ENCODE measurements around the gene DCAF17. TPM values are rescaled to one million over a fixed set of nuclear protein-coding genes. Genes with fewer than 3 reads are reported as not detected.

DCAF17 gene
- total RNA-seq, 2 donors from 2014 or later: 8.2 to 16.9 TPM

DNA sequence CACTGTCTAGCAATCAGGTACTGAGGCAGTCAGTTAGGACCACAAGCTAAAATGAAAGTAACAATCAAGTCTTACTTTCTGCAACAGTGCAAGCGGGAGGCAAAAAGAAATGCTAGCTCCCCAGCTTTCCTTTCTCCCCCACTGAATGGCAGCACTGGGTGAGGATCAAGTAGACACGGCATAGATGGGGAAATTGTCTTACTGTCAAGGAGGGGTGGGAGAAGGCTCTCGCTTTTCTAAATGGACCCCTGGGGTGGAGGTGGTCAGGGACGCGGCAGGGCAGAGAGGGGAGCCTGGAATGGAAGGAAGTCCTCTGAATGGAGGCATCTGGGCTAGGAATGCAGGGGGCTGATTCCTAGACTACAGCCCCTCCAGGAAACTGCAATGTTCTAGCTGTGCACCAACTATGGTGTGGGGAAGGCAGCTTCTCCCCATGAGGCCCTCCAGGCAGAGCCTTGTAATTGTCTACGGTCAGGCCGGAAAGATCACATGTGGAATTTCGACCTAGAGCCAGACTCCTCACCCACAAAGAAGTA, 24.5 kb upstream of the DCAF17 start:
- Histone ChIP-seq H3K36me3 (replicated peaks in 1 of 2; ENCODE audit: insufficient read depth in 1 of 2, low read depth in 2 of 2) (no peaks in the 10 kb centered on the region), H3K4me3 (no peak overlapping the region), H3K27ac (no peak overlapping the region), H3K27me3 (no peaks in the 10 kb centered on the region), H3K4me1 (peaks cover 6% of the 10 kb centered on the region), H3K9me3 (no peaks in the 10 kb centered on the region)
- intact Hi-C loops (cut with DNase I): no loop called here
- no peak for ATAC-seq
- WGBS, 2 donors: 86 to 89% methylated on average over 8 of the region's 8 CpGs
- TF ChIP-seq POLR2A (IDR thresholded peaks at IDR 0.05): no peak
- TF ChIP-seq, protein P1, sequence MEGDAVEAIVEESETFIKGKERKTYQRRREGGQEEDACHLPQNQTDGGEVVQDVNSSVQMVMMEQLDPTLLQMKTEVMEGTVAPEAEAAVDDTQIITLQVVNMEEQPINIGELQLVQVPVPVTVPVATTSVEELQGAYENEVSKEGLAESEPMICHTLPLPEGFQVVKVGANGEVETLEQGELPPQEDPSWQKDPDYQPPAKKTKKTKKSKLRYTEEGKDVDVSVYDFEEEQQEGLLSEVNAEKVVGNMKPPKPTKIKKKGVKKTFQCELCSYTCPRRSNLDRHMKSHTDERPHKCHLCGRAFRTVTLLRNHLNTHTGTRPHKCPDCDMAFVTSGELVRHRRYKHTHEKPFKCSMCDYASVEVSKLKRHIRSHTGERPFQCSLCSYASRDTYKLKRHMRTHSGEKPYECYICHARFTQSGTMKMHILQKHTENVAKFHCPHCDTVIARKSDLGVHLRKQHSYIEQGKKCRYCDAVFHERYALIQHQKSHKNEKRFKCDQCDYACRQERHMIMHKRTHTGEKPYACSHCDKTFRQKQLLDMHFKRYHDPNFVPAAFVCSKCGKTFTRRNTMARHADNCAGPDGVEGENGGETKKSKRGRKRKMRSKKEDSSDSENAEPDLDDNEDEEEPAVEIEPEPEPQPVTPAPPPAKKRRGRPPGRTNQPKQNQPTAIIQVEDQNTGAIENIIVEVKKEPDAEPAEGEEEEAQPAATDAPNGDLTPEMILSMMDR (IDR thresholded peaks at IDR 0.05): no peak
- no peak for DNase-seq

DNA sequence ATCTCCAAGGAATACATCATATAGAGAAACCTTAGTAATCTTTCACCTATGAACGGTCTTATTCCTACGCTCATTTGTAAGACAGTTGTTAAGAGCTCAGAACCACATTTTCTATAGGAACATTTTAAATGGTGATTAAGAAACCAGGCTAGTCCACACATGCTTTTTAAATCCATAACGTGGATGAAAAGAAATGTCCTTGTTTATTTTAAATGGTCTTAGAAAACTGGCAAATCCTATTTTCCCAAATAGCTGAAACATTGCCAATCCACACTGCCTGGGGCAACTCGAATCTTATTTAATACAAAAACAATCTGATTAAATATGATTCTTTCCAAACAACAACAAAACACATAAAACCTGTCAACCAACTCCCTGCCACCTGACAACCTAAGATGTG, 23.9 kb upstream of the DCAF17 start:
- intact Hi-C loops (cut with DNase I): loop anchor here (10.0 kb wide), 2 partner anchors 245 to 435 kb away; partner anchors contain the start of gene TLK1
- Histone ChIP-seq H3K36me3 (replicated peaks in 1 of 2; ENCODE audit: insufficient read depth in 1 of 2, low read depth in 2 of 2) (no peaks in the 10 kb centered on the region), H3K27ac (no peak overlapping the region), H3K4me3 (no peak overlapping the region), H3K27me3 (no peaks in the 10 kb centered on the region), H3K4me1 (peaks cover 4% of the 10 kb centered on the region), H3K9me3 (no peaks in the 10 kb centered on the region)
- DNase-seq: no peak
- ATAC-seq: no peak
- 70 to 79% methylated on average over 4 of the region's 4 CpGs for WGBS, 2 donors
- no peak for TF ChIP-seq POLR2A (IDR thresholded peaks at IDR 0.05)
- TF ChIP-seq, protein P1 (IDR thresholded peaks at IDR 0.05): no peak

DNA sequence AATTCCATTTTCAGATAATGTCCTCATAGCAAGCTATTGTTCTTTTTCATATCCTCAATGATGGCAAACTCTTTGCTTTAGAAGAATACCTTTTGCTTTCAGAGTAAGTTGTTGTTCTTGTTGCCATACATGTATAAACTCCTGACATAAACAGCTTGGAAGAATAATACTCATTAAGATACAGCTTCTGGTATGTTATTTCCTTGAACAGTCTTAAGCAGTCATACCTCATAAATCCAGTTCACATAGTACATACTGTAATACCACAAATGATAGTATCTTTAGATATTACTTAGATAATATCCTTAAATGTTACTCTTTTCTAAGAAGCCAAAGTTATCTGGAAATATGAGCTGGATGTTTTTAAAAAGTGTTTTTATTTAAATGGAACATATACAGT, 23.4 kb upstream of the DCAF17 start:
- DNase-seq: no peak
- TF ChIP-seq POLR2A (IDR thresholded peaks at IDR 0.05): no peak
- TF ChIP-seq, protein P1 (IDR thresholded peaks at IDR 0.05): no peak

DNA sequence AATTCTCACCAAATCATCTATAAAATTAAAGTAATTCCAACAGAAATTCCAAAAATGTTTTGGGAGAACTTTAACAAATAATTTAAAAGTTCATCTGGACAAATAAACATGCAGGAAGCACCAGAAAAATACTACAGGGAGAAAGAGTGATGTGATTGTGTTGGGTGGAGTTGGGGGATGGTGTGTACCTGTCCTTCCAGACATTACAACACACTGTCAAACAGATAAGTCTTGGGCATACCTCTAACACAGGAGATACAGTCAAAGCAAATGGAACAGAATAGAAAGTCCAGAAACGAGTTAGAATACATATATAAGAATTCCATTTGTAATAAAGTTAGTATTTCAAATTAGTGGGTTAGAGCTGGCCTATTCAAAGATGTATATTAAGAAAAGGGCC, 22.8 kb upstream of the DCAF17 start:
- intact Hi-C loops (cut with DNase I): loop anchor here (10.0 kb wide), 2 partner anchors 246 to 436 kb away; partner anchors contain the start of gene TLK1
- DNase-seq (no peak), ATAC-seq (no peak)
- Histone ChIP-seq H3K4me1 (no peaks in the 10 kb centered on the region), H3K27ac (no peak overlapping the region), H3K9me3 (no peaks in the 10 kb centered on the region), H3K4me3 (no peak overlapping the region), H3K27me3 (no peaks in the 10 kb centered on the region), H3K36me3 (replicated peaks in 1 of 2; ENCODE audit: insufficient read depth in 1 of 2, low read depth in 2 of 2) (no peaks in the 10 kb centered on the region)
- TF ChIP-seq, protein P1 (IDR thresholded peaks at IDR 0.05): no peak
- TF ChIP-seq POLR2A (IDR thresholded peaks at IDR 0.05): no peak
- 43 to 52% methylated on average over 1 of the region's 1 CpG for WGBS, 2 donors

More for the DNA sequence above, 23.4 kb upstream of the DCAF17 start:
- no peak overlapping the region for H3K27ac ChIP-seq
- no peaks in the 10 kb centered on the region for H3K36me3 ChIP-seq (replicated peaks in 1 of 2; ENCODE audit: insufficient read depth in 1 of 2, low read depth in 2 of 2)
- intact Hi-C loops (cut with DNase I): loop anchor here (10.0 kb wide), 2 partner anchors 246 to 436 kb away; partner anchors contain the start of gene TLK1
- H3K27me3 ChIP-seq: no peaks in the 10 kb centered on the region
- no peaks in the 10 kb centered on the region for H3K9me3 ChIP-seq
- H3K4me3 ChIP-seq: no peak overlapping the region
- no peak for ATAC-seq
- no peaks in the 10 kb centered on the region for H3K4me1 ChIP-seq

Measured in body of pancreas (tissue), 4 donors.